Esophagus (tissue), 2 donors: ENCODE data around the gene NEMP1. TPM values are rescaled to one million over a fixed set of nuclear protein-coding genes. Genes with fewer than 3 reads are reported as not detected.
A peak's percentile ranks its signal among the peaks of the same experiment; 100 is the strongest.
"Not testable (repeated sequence)": the region's sequence is repeated elsewhere in the genome, so short reads cannot be mapped to it uniquely, and the experiment has no call there.

Experiments
- H3K27ac ChIP-seq, 2 donors: one replicate each; pipeline ENCODE4 v1.5.1; 2013; ENCODE audit warnings: low read depth in 2 of 2, mild to moderate bottlenecking in 2 of 2, inconsistent platforms in 1 of 2, low read length in 1 of 2, moderate library complexity in 1 of 2
- H3K27me3 ChIP-seq, 2 donors: one replicate each; pipeline ENCODE4 v1.6.1; 2013; ENCODE audit warnings: low read length in 2 of 2, control low read depth in 1 of 2, mild to moderate bottlenecking in 1 of 2; ENCODE audit not compliant: insufficient read depth in 2 of 2, control insufficient read depth in 1 of 2
- H3K36me3 ChIP-seq, 2 donors: one replicate each; pipeline ENCODE4 v1.6.1; 2013; ENCODE audit warnings: low read length in 1 of 2; ENCODE audit not compliant: control insufficient read depth in 2 of 2, insufficient read depth in 2 of 2
- H3K4me1 ChIP-seq, 2 donors: one replicate each; pipeline ENCODE4 v1.6.1; 2013; ENCODE audit warnings: low read length in 1 of 2; ENCODE audit not compliant: control insufficient read depth in 2 of 2, insufficient read depth in 2 of 2
- H3K4me3 ChIP-seq, 2 donors: one replicate each; pipeline ENCODE4 v1.5.1; 2013; ENCODE audit warnings: low read length in 2 of 2, mild to moderate bottlenecking in 2 of 2, low read depth in 1 of 2, moderate library complexity in 1 of 2
- H3K9me3 ChIP-seq, 2 donors: one replicate each; pipeline ENCODE4 v1.6.1; 2013; ENCODE audit warnings: mild to moderate bottlenecking in 2 of 2, low read depth in 1 of 2, low read length in 1 of 2, moderate library complexity in 1 of 2; ENCODE audit not compliant: control insufficient read depth in 2 of 2, insufficient read depth in 1 of 2
- WGBS, 2 donors: extraction: QIAGEN DNeasy Blood & Tissue Kit; methylation state at CpG; one replicate each; pipeline ENCODE4 v1.1.7; 2013; 5-methylcytosine and 5-hydroxymethylcytosine counted together
- polyA plus RNA-seq, 2 donors: library from polyadenylated mRNA; stranded (reverse); fragments of 200-250 nt; gene quantifications; one replicate each; pipeline ENCODE4 v1.2.3, GENCODE V29; 2013
- donor health status: healthy with polysubstance abuse.
- donor health status: Bipolar disorder and iron deficiency.

Gene NEMP1, protein sequence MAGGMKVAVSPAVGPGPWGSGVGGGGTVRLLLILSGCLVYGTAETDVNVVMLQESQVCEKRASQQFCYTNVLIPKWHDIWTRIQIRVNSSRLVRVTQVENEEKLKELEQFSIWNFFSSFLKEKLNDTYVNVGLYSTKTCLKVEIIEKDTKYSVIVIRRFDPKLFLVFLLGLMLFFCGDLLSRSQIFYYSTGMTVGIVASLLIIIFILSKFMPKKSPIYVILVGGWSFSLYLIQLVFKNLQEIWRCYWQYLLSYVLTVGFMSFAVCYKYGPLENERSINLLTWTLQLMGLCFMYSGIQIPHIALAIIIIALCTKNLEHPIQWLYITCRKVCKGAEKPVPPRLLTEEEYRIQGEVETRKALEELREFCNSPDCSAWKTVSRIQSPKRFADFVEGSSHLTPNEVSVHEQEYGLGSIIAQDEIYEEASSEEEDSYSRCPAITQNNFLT
- polyA plus RNA-seq: 1 to 10 TPM; 3.0 TPM

DNA sequence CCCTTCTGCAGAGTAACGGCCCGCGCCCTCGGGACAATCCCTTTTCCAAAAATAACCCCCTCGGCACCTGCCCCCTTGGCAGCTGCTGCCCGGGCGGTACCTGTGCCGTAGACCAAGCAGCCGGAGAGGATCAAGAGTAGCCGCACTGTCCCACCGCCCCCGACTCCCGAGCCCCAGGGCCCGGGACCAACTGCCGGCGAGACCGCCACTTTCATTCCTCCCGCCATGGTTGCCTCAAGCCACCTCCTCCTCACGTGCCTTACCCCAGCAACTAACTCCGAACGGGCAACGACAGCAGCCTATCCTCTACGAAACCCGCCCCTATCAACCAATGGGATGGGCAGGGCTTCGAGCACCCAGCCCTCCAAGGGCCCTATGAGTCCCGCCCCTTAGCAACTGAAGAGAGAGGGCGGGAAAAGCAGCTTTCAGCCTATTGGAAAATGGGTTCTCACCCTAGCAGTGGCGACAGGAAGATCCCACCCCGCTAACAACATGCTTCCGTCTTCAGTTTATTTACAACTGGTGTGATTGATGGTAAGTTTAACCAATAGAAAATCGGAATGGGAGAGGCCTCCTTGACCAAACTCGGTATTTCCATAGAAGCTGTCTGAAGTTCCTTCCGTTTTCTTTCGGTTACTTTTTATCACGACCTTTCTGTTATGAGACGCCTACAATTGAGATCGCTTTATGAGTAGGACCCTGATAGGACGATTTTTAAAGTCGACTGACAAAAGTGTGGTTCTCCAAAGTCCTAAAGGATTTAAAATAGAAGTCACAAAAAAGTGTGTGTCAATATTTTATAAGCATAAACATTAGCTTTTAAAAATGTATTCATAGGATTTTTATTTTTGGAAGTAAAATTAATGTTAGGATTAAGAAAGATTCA lies at the start of gene NEMP1:
NEMP1 (minus strand) TSS at position 273 of the 886 bp plus-strand sequence; CDS start at position 227, 46 bp downstream.
- peak within 1 kb of the TSS; percentile 76 to 84 for H3K4me3 ChIP-seq
- H3K4me1 ChIP-seq: no peaks in the 10 kb centered on the region
- no peaks in the 10 kb centered on the region for H3K9me3 ChIP-seq
- H3K27ac ChIP-seq: peak within 1 kb of the TSS; percentile 74 to 75
- H3K36me3 ChIP-seq: no peaks in the 10 kb centered on the region
- H3K27me3 ChIP-seq: no peaks in the 10 kb centered on the region
- 0% methylated on average over 39 of the region's 39 CpGs for WGBS, 2 donors

DNA sequence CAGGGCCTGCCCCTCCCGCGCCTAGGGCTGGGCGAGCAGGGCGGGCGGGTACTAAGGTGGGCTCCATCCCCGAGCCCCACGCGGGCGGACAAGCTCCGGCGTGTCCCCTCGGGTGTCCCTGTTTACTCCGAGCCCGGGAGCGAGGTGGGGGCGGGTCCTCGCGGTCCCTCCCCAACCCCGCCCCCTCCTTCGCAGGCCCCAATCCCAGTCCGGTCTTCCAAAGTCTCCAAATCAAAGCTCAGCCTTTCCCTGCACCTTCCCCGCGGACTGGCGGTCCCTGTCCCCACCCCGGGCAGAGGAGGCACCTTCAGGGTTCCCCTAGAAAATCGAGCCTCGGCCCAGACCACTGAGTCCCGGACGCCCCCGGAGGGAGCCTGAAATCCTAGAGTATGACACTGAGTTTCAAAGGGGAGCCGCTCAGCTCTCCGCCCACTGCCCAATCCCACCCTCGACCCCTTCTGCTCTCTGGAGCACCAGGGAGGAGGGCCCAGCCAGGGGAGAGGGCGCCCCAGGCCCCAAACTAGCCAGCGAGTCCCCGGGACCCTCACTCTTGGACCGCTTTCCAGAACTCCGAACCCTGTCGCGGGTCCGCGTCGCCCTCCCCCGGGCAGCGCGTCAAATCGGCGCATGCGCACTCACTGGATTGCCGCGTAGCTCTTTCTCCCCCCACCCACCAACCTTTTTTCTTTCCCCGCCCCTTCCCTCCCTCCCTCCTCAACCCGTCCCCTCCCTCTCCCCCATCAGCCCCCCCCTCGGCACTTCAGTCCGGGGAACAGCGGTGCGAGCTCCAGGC lies 49.3 kb upstream of the NEMP1 start, which contains the start of gene LRP1:
LRP1 (plus strand) TSS at position 758 of the 793 bp plus-strand sequence. CDS start 482 bp downstream, outside the sequence.
- H3K27me3 ChIP-seq: no peaks in the 10 kb centered on the region
- H3K9me3 ChIP-seq: no peaks in the 10 kb centered on the region
- WGBS, 2 donors: 1% methylated on average over 43 to 57 of the region's 57 CpGs
- H3K36me3 ChIP-seq: no peaks in the 10 kb centered on the region
- peak within 1 kb of the TSS; percentile 64 to 68 for H3K4me3 ChIP-seq
- H3K4me1 ChIP-seq: peaks cover 3 to 10% of the 10 kb centered on the region in 2 donors
- peak within 1 kb of the TSS; percentile 98 to 100 for H3K27ac ChIP-seq

DNA sequence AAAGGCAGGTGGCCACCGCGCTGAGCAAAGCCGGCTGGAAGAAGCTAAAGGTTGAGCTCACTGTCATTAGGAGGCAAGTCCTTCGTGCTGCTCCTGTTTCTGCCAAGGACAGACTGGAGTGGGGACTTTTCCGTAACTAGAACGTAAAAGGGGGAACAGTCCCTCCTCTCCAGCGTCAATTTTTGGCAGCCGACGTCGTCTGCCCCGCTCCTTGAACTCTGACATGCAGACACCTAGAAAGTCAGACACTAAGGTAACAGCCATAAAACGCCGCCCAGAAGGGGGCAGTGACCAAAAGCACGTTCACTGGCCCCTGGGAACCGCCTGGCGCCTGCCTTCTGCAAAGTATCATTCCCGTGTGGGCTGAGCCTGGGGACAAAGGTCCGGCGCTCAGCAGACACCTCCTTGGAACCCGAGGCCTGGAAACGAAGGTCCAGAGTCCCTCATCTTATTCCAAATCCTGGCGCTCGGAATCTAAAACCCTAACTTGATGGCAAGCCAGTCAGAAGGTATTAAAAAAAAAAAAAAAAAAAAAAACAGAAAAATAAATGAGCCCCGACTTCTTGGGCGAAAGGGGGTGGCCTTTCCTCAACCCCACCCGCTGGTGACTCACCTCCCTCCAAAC lies 48.6 kb upstream of the NEMP1 start:
- Histone ChIP-seq H3K4me3 (peak overlapping the region; percentile 64 to 68), H3K36me3 (no peaks in the 10 kb centered on the region), H3K27ac (peak overlapping the region; percentile 98 to 100), H3K9me3 (no peaks in the 10 kb centered on the region), H3K27me3 (no peaks in the 10 kb centered on the region), H3K4me1 (peaks cover 3 to 10% of the 10 kb centered on the region in 2 donors)
- 4% methylated on average over 26 of the region's 26 CpGs for WGBS, 2 donors

DNA sequence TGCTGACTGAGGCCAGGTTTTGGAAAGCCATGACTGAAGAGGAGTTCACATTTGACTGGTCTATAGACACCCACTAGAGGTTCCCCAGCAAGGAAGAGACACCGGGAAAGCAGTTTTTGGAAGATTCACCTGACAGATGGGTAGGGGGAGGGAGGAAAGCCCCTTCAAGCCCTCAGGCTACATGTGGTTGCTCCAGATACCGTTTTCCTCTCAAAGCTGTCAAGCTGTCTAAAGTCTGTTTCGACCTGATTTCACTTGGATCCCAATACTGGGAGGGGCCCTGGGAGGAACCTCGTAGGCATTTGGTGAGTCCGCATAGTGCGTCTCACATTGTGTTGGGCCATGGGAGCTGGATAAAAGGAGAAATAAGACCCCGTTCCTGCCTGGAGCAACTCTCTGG lies 48.0 kb upstream of the NEMP1 start:
- Histone ChIP-seq H3K4me3 (no peak overlapping the region), H3K27ac (peak overlapping the region; percentile 98 to 100), H3K27me3 (no peaks in the 10 kb centered on the region), H3K4me1 (peaks cover 0 to 4% of the 10 kb centered on the region in 2 donors), H3K9me3 (no peaks in the 10 kb centered on the region), H3K36me3 (no peaks in the 10 kb centered on the region)
- 29 to 36% methylated on average over 7 of the region's 7 CpGs for WGBS, 2 donors

DNA sequence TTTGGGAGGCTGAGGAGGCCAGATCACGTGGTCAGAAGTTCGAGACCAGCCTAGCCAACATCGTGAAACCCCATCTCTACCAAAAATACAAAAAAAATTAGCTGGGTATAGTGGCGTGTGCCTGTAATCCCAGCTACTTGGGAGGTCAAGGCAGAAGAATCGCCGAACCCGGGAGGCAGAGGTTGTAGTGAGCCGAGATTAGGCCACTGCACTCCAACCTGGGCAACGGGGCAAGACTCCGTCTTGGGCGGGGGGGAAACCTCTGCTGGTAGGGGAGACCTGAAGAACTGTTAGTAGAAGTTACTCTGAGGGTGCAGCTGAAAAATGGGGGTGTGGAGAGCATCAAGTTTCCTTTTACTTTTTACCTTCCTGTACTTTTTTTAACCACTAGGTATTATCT lies 47.5 kb upstream of the NEMP1 start:
- no peaks in the 10 kb centered on the region for H3K27me3 ChIP-seq
- peaks cover 0 to 2% of the 10 kb centered on the region in 2 donors for H3K4me1 ChIP-seq
- H3K4me3 ChIP-seq: no peak overlapping the region
- no peak overlapping the region for H3K27ac ChIP-seq
- H3K36me3 ChIP-seq: no peaks in the 10 kb centered on the region
- 91 to 93% methylated on average over 11 of the region's 11 CpGs for WGBS, 2 donors
- no peaks in the 10 kb centered on the region for H3K9me3 ChIP-seq

DNA sequence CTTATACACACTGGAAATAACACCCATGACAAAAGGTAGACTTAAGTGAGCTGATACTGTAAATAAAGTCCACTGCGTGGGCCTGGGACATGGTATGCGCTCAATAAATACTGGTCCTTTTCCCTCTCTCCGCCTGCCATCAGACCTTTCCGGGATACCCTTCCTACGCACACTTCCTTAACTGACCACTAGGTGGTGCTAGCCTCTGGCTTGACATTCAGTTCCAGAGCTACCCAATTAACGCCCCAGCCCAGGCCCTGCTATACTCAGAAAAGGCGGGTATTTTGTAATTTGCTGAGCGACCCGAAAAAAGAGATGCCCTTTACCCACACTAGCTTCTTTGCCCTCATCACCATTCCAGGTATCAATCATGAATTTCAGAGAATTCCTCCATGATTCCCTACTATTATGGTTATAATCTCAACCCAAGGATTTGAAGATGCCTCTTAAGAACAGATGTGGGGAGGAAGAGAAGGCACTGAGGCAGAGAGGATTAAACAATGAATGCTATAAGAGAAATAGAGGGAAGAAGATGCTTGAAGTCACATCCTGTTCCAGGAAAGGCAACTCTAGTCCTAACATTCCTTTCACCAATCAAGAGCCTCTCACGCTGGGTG lies 45.8 kb upstream of the NEMP1 start:
- Histone ChIP-seq H3K36me3 (no peaks in the 10 kb centered on the region), H3K4me3 (no peak overlapping the region), H3K9me3 (no peaks in the 10 kb centered on the region), H3K4me1 (no peaks in the 10 kb centered on the region), H3K27me3 (no peaks in the 10 kb centered on the region), H3K27ac (no peak overlapping the region)
- whole genome bisulfite sequencing, 2 donors: 13 to 14% methylated on average over 10 of the region's 10 CpGs

DNA sequence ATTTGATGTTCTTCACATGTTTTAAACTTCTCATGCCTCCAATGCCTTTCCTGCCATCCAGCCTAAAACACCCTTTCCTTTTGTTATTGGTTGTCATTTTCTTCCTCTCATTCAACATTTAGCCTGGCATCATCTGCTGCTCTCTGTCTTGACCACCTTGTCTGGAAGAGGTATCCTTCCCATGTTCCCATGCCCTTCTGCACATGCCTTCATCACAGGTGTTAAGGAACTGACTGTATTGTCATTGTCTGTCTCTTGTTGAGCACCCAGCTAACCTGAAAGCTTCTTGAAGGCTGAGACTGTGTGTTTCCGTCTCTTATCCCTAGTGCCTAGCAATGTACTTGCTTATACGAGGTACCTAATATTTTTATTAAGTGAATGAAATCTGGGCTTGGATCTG lies 45.2 kb upstream of the NEMP1 start:
- Histone ChIP-seq H3K4me3 (no peak overlapping the region), H3K27ac (no peak overlapping the region), H3K9me3 (no peaks in the 10 kb centered on the region), H3K27me3 (no peaks in the 10 kb centered on the region), H3K4me1 (peaks cover 0 to 4% of the 10 kb centered on the region in 2 donors), H3K36me3 (no peaks in the 10 kb centered on the region)
- WGBS, 2 donors: 41 to 50% methylated on average over 2 of the region's 2 CpGs

DNA sequence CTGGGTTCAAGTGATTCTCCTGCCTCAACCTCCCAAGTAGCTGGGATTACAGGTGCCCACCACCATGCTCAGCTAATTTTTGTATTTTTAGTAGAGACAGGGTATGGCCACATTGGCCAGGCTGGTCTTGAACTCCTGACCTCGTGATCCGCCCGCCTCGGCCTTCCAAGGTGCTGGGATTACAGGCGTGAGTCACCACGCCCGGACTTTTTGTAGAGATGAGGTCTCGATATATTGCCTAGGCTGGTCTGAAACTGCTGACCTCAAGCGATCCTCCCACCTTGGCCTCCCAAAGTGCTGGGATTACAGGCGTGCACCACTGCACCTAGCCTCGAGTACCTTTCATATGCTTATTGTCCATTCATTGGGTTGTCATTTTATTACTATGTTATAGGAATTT lies 42.1 kb upstream of the NEMP1 start:
- WGBS, 2 donors: 82 to 85% methylated on average over 11 of the region's 11 CpGs

More for the DNA sequence above, 42.1 kb upstream of the NEMP1 start:
- H3K4me3 ChIP-seq, H3K27me3 ChIP-seq, H3K27ac ChIP-seq, H3K4me1 ChIP-seq, H3K36me3 ChIP-seq, H3K9me3 ChIP-seq: not testable (repeated sequence)
